ENCODE measurements around the gene MYOM3.

DNA sequence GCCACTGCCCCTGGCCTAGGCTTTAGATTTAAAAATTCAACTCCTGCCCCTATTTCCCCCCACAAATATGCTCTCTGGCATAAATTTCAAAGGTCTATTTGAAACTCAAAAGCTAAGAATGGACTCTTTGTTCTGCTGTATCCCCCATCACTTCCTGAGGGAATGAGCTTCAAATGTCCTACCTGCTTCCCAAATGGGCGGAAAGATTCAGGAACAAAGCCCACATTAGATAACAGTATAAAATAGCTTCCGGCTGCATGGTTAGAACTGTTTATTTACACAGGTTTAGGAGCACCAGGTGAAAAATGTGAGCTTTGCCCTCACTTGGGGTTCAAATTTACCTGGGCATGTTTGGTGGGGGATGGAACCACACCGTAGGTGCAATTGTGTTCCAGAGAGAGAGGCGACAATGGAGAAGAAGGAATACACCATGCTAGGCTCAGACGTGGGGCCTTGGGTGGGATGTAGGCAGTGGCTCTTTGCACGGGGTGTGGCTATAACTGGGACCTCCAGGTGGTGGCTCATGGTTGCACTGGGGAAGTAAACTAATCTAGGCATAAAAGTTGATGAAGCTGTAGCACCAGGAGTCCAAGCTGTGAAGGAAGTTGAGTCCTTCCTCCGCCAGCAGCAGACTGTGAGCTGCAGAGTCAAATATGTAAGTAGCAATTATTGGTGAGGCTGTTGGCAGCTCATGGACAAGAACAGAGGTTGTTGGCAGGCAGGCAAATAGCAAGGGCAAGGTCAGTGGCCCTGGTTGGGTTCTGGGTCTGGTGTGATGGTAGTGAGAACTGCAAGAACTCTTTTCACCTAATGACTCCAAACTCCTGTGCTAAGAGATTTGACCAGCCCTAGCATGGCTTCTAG is 90.3 kb downstream of the MYOM3 start:
- TF ChIP-seq, protein P1, sequence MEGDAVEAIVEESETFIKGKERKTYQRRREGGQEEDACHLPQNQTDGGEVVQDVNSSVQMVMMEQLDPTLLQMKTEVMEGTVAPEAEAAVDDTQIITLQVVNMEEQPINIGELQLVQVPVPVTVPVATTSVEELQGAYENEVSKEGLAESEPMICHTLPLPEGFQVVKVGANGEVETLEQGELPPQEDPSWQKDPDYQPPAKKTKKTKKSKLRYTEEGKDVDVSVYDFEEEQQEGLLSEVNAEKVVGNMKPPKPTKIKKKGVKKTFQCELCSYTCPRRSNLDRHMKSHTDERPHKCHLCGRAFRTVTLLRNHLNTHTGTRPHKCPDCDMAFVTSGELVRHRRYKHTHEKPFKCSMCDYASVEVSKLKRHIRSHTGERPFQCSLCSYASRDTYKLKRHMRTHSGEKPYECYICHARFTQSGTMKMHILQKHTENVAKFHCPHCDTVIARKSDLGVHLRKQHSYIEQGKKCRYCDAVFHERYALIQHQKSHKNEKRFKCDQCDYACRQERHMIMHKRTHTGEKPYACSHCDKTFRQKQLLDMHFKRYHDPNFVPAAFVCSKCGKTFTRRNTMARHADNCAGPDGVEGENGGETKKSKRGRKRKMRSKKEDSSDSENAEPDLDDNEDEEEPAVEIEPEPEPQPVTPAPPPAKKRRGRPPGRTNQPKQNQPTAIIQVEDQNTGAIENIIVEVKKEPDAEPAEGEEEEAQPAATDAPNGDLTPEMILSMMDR (IDR thresholded peaks at IDR 0.05; ENCODE audit: low read length): no peak
- TF ChIP-seq EZH2phosphoT487 (IDR thresholded peaks at IDR 0.05; ENCODE audit: low read length) (no peak), EZH2 (optimal IDR thresholded peaks at IDR 0.05; ENCODE audit: low read depth, low read length) (no peak)
